ENCODE data around the gene FKBP7. TPM values are rescaled to one million over a fixed set of nuclear protein-coding genes. Genes with fewer than 3 reads are reported as not detected.

FKBP7 gene
- total and polyA plus RNA-seq, 2 of the 13 experiments (the other 11 are each of a cell fraction or from before 2014, with no cell fraction given): 12.4 to 14.8 TPM

GRCh38 chr2:178480227-178481181, 2.1 kb upstream of the FKBP7 start, which contains the start of gene PLEKHA3 (continued):
- TF ChIP-seq ZBTB25 (CRISPR knock-in tag; IDR thresholded peaks at IDR 0.05) (peak; percentile 47; the same call in 1 of the 2 replicates), KLF16 (CRISPR knock-in tag; IDR thresholded peaks at IDR 0.05) (peak in 1 of 2 experiments; percentile 77; a peak in 2 of 4 replicates), ZNF713 (CRISPR knock-in tag; IDR thresholded peaks at IDR 0.05) (peak; percentile 83; the same call in 1 of the 2 replicates), WIZ (CRISPR knock-in tag; IDR thresholded peaks at IDR 0.05) (no peak), DR1 (CRISPR knock-in tag; IDR thresholded peaks at IDR 0.05) (peak; percentile 46; the same call in 1 of the 2 replicates), FOXP4 (CRISPR knock-in tag; IDR thresholded peaks at IDR 0.05) (peak; percentile 28; the same call in 1 of the 2 replicates), ELF1 (CRISPR knock-in tag; IDR thresholded peaks at IDR 0.05) (peak; percentile 81), ZNF850 (CRISPR knock-in tag; conservative IDR thresholded peaks at IDR 0.05) (0 out of 2 replicates have a peak, but pooled peaks have one; percentile 71), ZNF101 (CRISPR knock-in tag; IDR thresholded peaks at IDR 0.05; ENCODE audit: borderline replicate concordance, low read depth) (0 out of 2 replicates have a peak, but pooled peaks have one; percentile 30), FOXC1 (CRISPR knock-in tag; IDR thresholded peaks at IDR 0.05; ENCODE audit: borderline replicate concordance) (no peak), PHB2 (IDR thresholded peaks at IDR 0.05; ENCODE audit: partially characterized antibody) (no peak), HNRNPH1 (optimal IDR thresholded peaks at IDR 0.05; ENCODE audit: low read depth, low read length) (no peak), IKZF5 (CRISPR knock-in tag; IDR thresholded peaks at IDR 0.05) (peak; percentile 69; the same call in 1 of the 2 replicates), FOXK2 (IDR thresholded peaks at IDR 0.05) (no peak), SP4 (CRISPR knock-in tag; IDR thresholded peaks at IDR 0.05) (peak; percentile 81), SYNCRIP (IDR thresholded peaks at IDR 0.05; ENCODE audit: insufficient read depth, low read depth, low read length) (no peak), ZNF329 (CRISPR knock-in tag; IDR thresholded peaks at IDR 0.05; ENCODE audit: low read depth) (peak; percentile 81), PAXIP1 (CRISPR knock-in tag; conservative IDR thresholded peaks at IDR 0.05) (peak; percentile 51), GFI1 (CRISPR knock-in tag; IDR thresholded peaks at IDR 0.05; ENCODE audit: borderline replicate concordance) (peak; percentile 57; the same call in 1 of the 2 replicates), ZNF143 (CRISPR knock-in tag; IDR thresholded peaks at IDR 0.05) (peak; percentile 52; the same call in 1 of the 2 replicates)
